GM12872 (cell line): ENCODE data around the gene TEX13D.

Experiments used
- CTCF ChIP-seq: IDR thresholded peaks from 3 replicates; pipeline ENCODE4 v1.5.1; 2011; ENCODE audit warnings: low read depth, mild to moderate bottlenecking, low read length, moderate library complexity; ENCODE audit not compliant: insufficient read depth

The TEX13D gene

GRCh38 chrX:124333862-124334261 is 1.4 kb downstream of the TEX13D start:
- TF ChIP-seq CTCF: no peak

- no peak for TF ChIP-seq CTCF
Measured at GRCh38 chrX:124335598-124335997, 3.1 kb downstream of the TEX13D start.

- TF ChIP-seq CTCF: no peak
Measured at GRCh38 chrX:124337916-124338315, 5.5 kb downstream of the TEX13D start.

- TF ChIP-seq CTCF: no peak
Measured at GRCh38 chrX:124338733-124339514, 6.5 kb downstream of the TEX13D start.

GRCh38 chrX:124341396-124342132 is 9.1 kb downstream of the TEX13D start:
- no peak for TF ChIP-seq CTCF

GRCh38 chrX:124342174-124342867 is 9.9 kb downstream of the TEX13D start:
- TF ChIP-seq CTCF: no peak

GRCh38 chrX:124343016-124343415 is 10.6 kb downstream of the TEX13D start:
- TF ChIP-seq CTCF: no peak
